Astrocyte (in vitro differentiated cells and primary cell): ENCODE measurements around the gene FBXL14.

Experiments
- CTCF ChIP-seq: IDR thresholded peaks from 2 replicates; pipeline ENCODE4 v1.5.1; 2011; ENCODE audit warnings: low read depth, mild to moderate bottlenecking, inconsistent platforms, low read length, moderate library complexity; ENCODE audit not compliant: insufficient read depth
- EZH2 ChIP-seq: IDR thresholded peaks from 2 replicates; pipeline ENCODE4 v1.6.1; 2012; ENCODE audit warnings: mild to moderate bottlenecking, low read length, inconsistent platforms; ENCODE audit not compliant: insufficient read depth

DNA sequence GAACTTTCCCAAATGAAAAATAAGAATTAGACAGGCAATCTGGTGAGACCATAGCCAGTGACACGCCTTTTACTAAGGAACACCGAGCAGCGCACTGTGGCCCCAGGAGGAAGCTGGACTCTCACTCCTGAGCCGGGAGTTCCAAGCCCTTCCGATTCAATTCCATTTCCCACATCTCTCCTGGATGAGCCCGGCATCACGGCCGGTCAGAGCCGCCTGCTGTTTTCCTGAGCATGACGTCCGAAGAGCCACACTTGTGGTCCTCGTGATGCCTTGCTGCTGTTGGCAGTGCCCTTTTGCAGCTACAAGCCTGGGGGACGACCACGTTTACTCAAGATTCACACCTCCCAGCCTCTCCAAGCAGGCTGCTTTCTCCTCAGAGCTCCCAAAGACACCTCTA, 40.8 kb downstream of the FBXL14 start:
- TF ChIP-seq CTCF (no peak), EZH2 (no peak)
